Nephron progenitor cell (in vitro differentiated cells): ENCODE data around the gene PTPRU.
A peak's percentile ranks its signal among the peaks of the same experiment; 100 is the strongest.

Experiments used
- DNase-seq: peaks from one replicate; pipeline ENCODE4 v3.0.0; 2021
- H3K27ac Mint-ChIP-seq: 2 replicates; pipeline ENCODE4 v1.8.0; 2021; ENCODE audit warnings: mild to moderate bottlenecking, moderate library complexity, mixed read lengths
- H3K27me3 Mint-ChIP-seq: 2 replicates; pipeline ENCODE4 v1.8.0; 2021; ENCODE audit warnings: mild to moderate bottlenecking, low read depth, mixed read lengths; ENCODE audit not compliant: poor library complexity
- H3K36me3 Mint-ChIP-seq: 2 replicates; pipeline ENCODE4 v1.8.0; 2021; ENCODE audit warnings: low read depth, mixed read lengths
- H3K4me1 Mint-ChIP-seq: 2 replicates; pipeline ENCODE4 v1.8.0; 2021; ENCODE audit warnings: mixed read lengths
- H3K4me3 Mint-ChIP-seq: 2 replicates; pipeline ENCODE4 v1.8.0; 2021; ENCODE audit warnings: mild to moderate bottlenecking, moderate library complexity, mixed read lengths
- H3K9me3 Mint-ChIP-seq: 2 replicates; pipeline ENCODE4 v1.8.0; 2021; ENCODE audit warnings: mild to moderate bottlenecking, moderate library complexity, mixed read lengths
- CTCF ChIP-seq: fragments of 200-600 bp; sonication (generic); IDR thresholded peaks from 2 replicates; pipeline ENCODE4 v1.5.0; 2021; ENCODE audit warnings: antibody characterized with exemption

PTPRU gene

GRCh38 chr1:29280409-29281131 lies 44.2 kb downstream of the PTPRU start:
- Mint-ChIP-seq H3K4me3 (no peak overlapping the region), H3K27me3 (no peaks in the 10 kb centered on the region), H3K4me1 (peaks cover 59% of the 10 kb centered on the region), H3K36me3 (peaks cover 31% of the 10 kb centered on the region), H3K27ac (peak overlapping the region; percentile 62), H3K9me3 (peaks cover 7% of the 10 kb centered on the region)
- no peak for TF ChIP-seq CTCF
- no peak for DNase-seq

GRCh38 chr1:29281571-29281970 lies 45.2 kb downstream of the PTPRU start:
- H3K27me3 Mint-ChIP-seq: no peaks in the 10 kb centered on the region
- no peak overlapping the region for H3K4me3 Mint-ChIP-seq
- no peak overlapping the region for H3K27ac Mint-ChIP-seq
- no peak for TF ChIP-seq CTCF
- H3K4me1 Mint-ChIP-seq: peaks cover 59% of the 10 kb centered on the region
- H3K9me3 Mint-ChIP-seq: peaks cover 5% of the 10 kb centered on the region
- peaks cover 21% of the 10 kb centered on the region for H3K36me3 Mint-ChIP-seq
- DNase-seq: no peak

GRCh38 chr1:29282135-29282923 lies 46.0 kb downstream of the PTPRU start:
- Mint-ChIP-seq H3K9me3 (no peaks in the 10 kb centered on the region), H3K27me3 (no peaks in the 10 kb centered on the region), H3K36me3 (peaks cover 14% of the 10 kb centered on the region), H3K27ac (no peak overlapping the region), H3K4me3 (no peak overlapping the region), H3K4me1 (peaks cover 59% of the 10 kb centered on the region)
- no peak for DNase-seq
- TF ChIP-seq CTCF: no peak

GRCh38 chr1:29282924-29283803 lies 46.8 kb downstream of the PTPRU start:
- Mint-ChIP-seq H3K27ac (peak overlapping the region; percentile 98), H3K36me3 (peaks cover 6% of the 10 kb centered on the region), H3K27me3 (no peaks in the 10 kb centered on the region), H3K4me1 (peaks cover 56% of the 10 kb centered on the region), H3K9me3 (no peaks in the 10 kb centered on the region), H3K4me3 (peak overlapping the region; percentile 80)
- TF ChIP-seq CTCF: no peak
- peak; percentile 96 for DNase-seq

GRCh38 chr1:29283804-29284195 lies 47.5 kb downstream of the PTPRU start:
- Mint-ChIP-seq H3K4me3 (peak overlapping the region; percentile 80), H3K4me1 (peaks cover 50% of the 10 kb centered on the region), H3K9me3 (no peaks in the 10 kb centered on the region), H3K36me3 (peaks cover under 1% of the 10 kb centered on the region), H3K27me3 (no peaks in the 10 kb centered on the region), H3K27ac (peak overlapping the region; percentile 98)
- no peak for TF ChIP-seq CTCF
- DNase-seq: no peak
